ENCODE measurements around the gene UBE2B.

GRCh38 chr5:134432677-134433359, 61.4 kb downstream of the UBE2B start:
- TF ChIP-seq CTCF (IDR thresholded peaks at IDR 0.05) = no peak
- no peak for TF ChIP-seq POLR2A (IDR thresholded peaks at IDR 0.05)

Measured in stomach (tissue), 4 donors.